ENCODE measurements around the gene PPP1R14C. TPM values are rescaled to one million over a fixed set of nuclear protein-coding genes. Genes with fewer than 3 reads are reported as not detected.
"Not testable (repeated sequence)": the region's sequence is repeated elsewhere in the genome, so short reads cannot be mapped to it uniquely, and the experiment has no call there.

Gene PPP1R14C
- polyA plus RNA-seq, 3 donors: 0.11 TPM; not detected in 2

GRCh38 chr6:150186129-150186898 lies 43.5 kb downstream of the PPP1R14C start:
- Histone ChIP-seq H3K4me3 (replicated peaks in 1 of 3; ENCODE audit: low read depth in 2 of 3, low read length in 3 of 3) (no peak overlapping the region), H4K20me1 (ENCODE audit: insufficient read depth, low read length) (no peaks in the 10 kb centered on the region), H3K4me1 (ENCODE audit: control insufficient read depth in 1 of 2, insufficient read depth in 2 of 2, low read length in 2 of 2) (peaks cover 12 to 17% of the 10 kb centered on the region in 2 donors), H3K9me3 (replicated peaks in 1 of 2; ENCODE audit: control insufficient read depth in 1 of 2, insufficient read depth in 1 of 2, low read length in 2 of 2) (no peaks in the 10 kb centered on the region), H3K79me2 (ENCODE audit: insufficient read depth, low read length) (no peaks in the 10 kb centered on the region), H3K27ac (ENCODE audit: low read depth in 1 of 2, low read length in 2 of 2) (no peak overlapping the region), H3K4me2 (replicated peaks; ENCODE audit: extremely low read depth, low read length, poor library complexity, severe bottlenecking) (no peak overlapping the region), H3K36me3 (replicated peaks in 1 of 2; ENCODE audit: control insufficient read depth in 1 of 2, insufficient read depth in 2 of 2, low read length in 2 of 2) (no peaks in the 10 kb centered on the region), H2AFZ (ENCODE audit: insufficient read depth, low read depth, low read length, poor library complexity, severe bottlenecking) (no peak overlapping the region), H3K9ac (ENCODE audit: insufficient read depth, low read length, poor library complexity, severe bottlenecking) (no peak overlapping the region), H3K27me3 (ENCODE audit: control insufficient read depth in 2 of 2, insufficient read depth in 2 of 2, low read length in 2 of 2) (no peaks in the 10 kb centered on the region)
- DNase-seq: no peak
- H3K27me3 Mint-ChIP-seq (ENCODE audit: low read depth in 3 of 3): peaks cover 7 to 9% (median 7%) of the 10 kb centered on the region in 3 donors
- no peak overlapping the region for H3K27ac Mint-ChIP-seq
- WGBS (ENCODE audit: insufficient coverage): 94% methylated on average over 6 of the region's 9 CpGs
- TF ChIP-seq CTCF (IDR thresholded peaks at IDR 0.05): no peak
- H3K36me3 Mint-ChIP-seq: no peaks in the 10 kb centered on the region
- H3K4me1 Mint-ChIP-seq: peaks cover 19% of the 10 kb centered on the region
- intact Hi-C loops (cut with micrococcal nuclease): no loop called here
- no peak overlapping the region for H3K4me3 Mint-ChIP-seq
- H3K9me3 Mint-ChIP-seq: peaks cover 0 to 4% (median 0%) of the 10 kb centered on the region in 7 donors

GRCh38 chr6:150187433-150187832 lies 44.6 kb downstream of the PPP1R14C start:
- WGBS (ENCODE audit: insufficient coverage): no CpG with 5 or more reads among the region's 2 CpGs
- H3K4me1 Mint-ChIP-seq: peaks cover 19% of the 10 kb centered on the region
- H3K4me2 ChIP-seq (replicated peaks; ENCODE audit: extremely low read depth, low read length, poor library complexity, severe bottlenecking); DNase-seq; H3K9ac ChIP-seq (ENCODE audit: insufficient read depth, low read length, poor library complexity, severe bottlenecking); H2AFZ ChIP-seq (ENCODE audit: insufficient read depth, low read depth, low read length, poor library complexity, severe bottlenecking); H3K36me3 ChIP-seq (replicated peaks in 1 of 2; ENCODE audit: control insufficient read depth in 1 of 2, insufficient read depth in 2 of 2, low read length in 2 of 2); H3K9me3 ChIP-seq (replicated peaks in 1 of 2; ENCODE audit: control insufficient read depth in 1 of 2, insufficient read depth in 1 of 2, low read length in 2 of 2); H4K20me1 ChIP-seq (ENCODE audit: insufficient read depth, low read length); H3K27ac Mint-ChIP-seq; H3K27me3 ChIP-seq (ENCODE audit: control insufficient read depth in 2 of 2, insufficient read depth in 2 of 2, low read length in 2 of 2); H3K27me3 Mint-ChIP-seq (ENCODE audit: low read depth in 3 of 3); H3K79me2 ChIP-seq (ENCODE audit: insufficient read depth, low read length); H3K4me3 Mint-ChIP-seq; intact Hi-C loops (cut with micrococcal nuclease); H3K4me3 ChIP-seq (replicated peaks in 1 of 3; ENCODE audit: low read depth in 2 of 3, low read length in 3 of 3); H3K27ac ChIP-seq (ENCODE audit: low read depth in 1 of 2, low read length in 2 of 2); H3K36me3 Mint-ChIP-seq; H3K9me3 Mint-ChIP-seq: not testable (repeated sequence)
- H3K4me1 ChIP-seq (ENCODE audit: control insufficient read depth in 1 of 2, insufficient read depth in 2 of 2, low read length in 2 of 2): peaks cover 12 to 17% of the 10 kb centered on the region in 2 donors
